ENCODE data around the gene CTIF.

CTIF gene

DNA sequence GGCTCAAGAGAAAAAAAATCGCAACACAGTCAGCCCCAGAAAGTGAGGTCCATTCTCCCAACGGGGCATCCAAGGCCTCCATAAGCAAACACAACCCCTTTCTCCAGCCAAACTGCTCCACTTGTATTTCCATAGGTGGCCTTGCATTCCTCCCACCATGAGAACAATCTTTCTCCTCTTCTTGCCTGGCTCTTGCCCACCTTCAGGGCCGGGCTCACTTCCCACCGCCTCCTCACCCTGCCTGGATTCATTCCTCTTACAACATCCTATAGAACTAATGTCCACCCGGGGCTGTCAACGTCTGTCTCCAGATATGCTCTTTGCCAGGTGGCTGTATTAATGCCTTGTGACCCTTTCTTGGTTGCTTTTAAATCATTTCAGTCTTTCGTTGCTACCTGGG is 287.4 kb downstream of the CTIF start:
- DNase-seq = peak; percentile 37

DNA sequence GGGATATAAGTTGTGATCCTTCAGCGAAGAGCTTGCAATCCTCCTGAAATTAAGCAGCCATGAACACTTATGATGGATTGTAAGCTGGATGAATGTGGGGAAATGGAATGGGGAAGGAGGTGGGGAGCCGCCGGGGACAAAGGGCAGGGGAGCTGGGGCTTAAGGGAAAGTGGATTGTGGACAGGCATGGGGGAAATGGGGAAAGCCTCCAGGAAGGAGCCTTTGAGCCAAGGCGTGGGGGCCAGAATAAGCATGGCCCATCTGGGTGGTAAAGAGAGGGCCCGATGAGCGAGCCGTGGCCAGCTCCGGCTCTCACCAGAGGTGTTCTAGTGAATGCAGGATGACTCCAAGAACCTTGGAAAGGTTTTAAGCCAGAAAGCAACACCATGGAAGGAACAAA is 288.0 kb downstream of the CTIF start:
- DNase-seq = peak; percentile 14

DNA sequence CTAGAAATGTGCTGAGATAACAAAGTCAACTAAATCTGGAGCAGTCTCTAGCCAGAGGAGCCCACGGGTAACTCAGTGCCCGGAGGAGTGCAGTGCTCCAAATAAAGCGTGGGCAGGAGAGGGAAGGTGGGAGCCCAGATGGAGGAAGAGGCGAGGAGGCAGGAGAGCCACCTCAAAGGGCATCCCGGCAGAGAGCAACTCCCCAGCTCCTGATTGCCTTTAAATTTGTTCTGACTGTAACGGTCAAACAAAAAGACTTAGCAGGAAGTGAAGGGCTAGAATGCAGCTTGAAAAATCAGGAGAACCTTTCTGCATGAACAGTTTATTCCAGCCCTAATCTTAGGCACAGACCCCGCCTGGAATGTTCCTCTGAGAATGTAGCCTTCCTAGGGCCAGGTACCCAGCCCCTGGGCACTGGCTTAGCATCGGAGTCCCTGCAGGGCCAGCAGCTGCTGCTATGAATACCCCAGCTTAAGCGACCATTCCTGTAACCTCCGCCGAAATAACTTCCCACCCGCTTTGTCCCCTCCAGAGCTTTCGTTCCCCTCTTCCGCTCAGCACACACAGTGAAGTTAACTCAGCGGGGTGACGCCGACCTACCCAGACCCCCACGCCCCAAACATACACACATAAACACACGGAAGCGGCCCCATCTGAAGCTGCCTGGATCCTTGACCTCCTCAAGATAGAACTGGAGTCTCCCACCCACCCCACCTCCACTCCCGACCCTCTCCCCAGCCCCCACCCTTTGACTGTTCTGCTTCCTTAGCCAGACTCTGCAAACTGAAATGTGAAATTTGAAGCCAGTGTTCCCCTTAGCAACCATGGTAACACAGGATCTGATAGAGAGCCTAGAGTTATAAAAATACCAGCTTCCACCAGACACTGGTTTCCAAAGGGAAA is 288.7 kb downstream of the CTIF start:
- DNase-seq = peak; percentile 78

DNA sequence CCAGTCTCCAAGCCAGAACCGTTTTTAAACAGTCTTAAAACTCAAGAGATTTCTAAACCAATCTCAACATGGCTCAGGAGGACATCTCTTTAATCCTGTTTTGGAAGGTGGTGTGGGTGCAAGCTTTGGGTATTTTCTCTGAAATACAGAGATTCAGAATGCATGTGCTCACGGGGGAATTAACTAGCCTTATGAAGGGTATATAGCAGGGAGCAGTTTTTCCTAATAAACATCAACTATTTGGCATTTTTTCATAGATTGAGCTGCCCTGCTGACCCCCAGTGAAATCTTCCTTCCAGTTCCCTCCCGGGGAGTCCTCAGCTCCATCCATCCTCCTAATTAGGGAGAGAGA is 289.3 kb downstream of the CTIF start:
- DNase-seq = peak; percentile 33

DNA sequence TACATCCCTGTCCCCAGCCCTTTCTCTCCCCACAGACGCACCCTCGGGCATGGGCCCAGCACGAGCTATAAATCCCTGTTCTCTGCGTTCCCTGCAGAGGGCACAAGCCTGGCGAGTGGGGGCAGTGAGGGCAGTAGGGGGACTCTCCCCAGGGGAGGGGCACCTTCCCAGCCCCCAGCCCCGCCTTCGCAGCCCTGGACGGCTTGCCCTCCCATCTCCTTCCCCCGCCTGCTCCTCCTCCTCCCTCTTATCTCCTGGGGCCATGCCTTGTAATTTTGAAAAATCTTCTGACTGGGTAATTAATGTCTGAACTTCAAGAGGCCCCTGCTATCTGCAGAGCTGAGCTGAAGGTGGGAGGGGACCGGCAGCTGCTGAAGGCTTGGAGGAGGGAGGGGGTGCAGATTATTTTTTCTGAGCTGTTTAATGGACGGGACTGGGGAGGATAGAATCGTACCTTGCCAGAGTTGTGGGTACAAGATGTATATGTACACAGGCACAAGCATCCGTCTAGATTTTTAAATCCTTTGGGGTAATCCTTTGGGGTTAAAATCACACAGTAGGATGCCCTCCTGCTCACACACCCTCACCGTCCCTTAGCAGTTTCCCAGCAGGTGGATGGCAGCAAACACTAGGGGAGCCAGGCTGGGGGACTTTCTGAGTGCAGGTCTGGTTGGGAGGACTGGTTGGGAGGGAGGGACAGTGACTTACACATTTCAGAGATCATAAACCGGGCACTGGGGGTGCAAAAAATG is 290.0 kb downstream of the CTIF start:
- DNase-seq = peak; percentile 38

DNA sequence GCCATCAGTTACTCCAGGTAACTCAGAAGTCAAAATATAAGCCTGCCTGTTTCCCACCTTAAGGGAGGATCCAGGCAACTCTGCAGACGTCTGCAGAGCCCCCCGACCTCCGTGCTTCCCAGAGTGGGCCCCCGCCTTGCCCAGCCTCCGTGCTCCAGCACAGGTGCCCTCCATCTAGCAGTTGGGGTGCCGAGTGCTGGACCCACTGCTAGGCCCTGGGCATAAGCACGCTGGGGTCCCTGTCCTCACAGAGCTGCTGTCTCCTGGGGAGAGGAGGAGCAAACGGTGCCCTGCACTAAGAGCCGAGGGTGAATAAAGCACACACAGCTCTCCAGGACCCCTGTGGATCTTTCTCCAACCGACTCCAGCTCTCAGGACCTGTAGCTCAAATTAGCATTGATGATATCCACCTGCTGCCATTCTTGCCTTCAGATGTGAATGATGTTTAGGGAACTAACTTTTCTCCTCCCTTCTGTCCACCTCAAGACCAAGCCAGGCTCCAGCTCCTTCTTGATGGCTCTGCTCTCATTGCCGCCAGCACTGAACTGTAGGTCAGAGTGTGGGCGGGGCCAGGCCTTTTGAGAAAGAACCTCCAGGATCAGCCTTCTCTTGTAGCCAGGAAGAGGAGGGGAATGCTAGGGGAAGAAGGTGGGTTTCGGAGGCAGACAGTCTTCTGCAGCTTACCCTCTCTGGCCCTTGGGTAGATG is 290.8 kb downstream of the CTIF start:
- DNase-seq = peak; percentile 28

DNA sequence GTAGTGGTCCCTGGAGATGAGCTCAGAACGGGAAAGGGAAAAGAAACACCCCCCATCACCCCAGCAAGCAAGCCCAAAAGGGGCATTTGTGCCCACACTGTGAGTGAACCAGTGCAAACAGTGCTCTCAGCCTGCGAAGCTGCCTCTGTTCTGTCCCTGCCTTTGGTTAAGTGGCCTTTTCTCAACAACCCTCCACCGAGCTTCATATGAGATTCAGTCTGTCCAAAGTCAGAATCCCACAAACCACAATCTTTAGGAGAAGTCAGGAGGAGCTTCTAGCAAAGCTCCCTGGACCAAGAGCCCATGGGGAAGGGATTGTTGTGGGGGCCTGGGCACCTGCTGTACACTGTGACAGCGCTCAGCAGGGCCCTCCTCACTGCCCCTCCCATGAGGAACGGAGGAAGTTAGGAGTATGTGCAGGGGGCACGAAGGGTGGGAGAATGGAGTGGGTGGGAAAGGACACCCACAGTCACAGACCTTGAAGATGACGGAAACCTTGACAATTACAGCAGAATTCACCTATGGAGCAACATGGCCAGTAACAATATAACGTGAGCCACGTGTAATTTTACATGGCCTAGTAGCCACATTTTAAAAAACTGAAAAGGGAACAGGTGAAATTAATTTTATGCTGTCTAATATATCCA is 292.4 kb downstream of the CTIF start:
- peak; percentile 7 for DNase-seq

DNA sequence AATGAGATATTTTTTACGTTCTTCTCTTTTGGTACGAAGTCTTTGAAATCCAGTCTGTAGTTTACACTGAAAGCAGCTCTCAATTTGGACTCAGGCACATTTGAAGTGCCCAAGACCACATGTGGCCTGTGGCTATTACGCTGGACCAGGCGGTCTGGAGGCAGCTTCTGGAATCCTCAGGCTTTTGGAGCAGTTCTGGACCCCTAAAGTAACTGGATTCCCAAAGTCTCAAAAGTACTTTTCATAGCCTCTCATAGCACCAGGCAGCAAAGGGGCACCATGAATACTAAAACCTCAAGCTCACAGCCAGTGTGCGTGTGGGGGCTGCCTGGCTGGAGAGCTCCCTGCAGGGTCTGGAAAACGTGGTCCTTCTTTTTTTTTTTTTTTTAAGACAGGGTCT is 293.0 kb downstream of the CTIF start:
- peak; percentile 12 for DNase-seq

DNA sequence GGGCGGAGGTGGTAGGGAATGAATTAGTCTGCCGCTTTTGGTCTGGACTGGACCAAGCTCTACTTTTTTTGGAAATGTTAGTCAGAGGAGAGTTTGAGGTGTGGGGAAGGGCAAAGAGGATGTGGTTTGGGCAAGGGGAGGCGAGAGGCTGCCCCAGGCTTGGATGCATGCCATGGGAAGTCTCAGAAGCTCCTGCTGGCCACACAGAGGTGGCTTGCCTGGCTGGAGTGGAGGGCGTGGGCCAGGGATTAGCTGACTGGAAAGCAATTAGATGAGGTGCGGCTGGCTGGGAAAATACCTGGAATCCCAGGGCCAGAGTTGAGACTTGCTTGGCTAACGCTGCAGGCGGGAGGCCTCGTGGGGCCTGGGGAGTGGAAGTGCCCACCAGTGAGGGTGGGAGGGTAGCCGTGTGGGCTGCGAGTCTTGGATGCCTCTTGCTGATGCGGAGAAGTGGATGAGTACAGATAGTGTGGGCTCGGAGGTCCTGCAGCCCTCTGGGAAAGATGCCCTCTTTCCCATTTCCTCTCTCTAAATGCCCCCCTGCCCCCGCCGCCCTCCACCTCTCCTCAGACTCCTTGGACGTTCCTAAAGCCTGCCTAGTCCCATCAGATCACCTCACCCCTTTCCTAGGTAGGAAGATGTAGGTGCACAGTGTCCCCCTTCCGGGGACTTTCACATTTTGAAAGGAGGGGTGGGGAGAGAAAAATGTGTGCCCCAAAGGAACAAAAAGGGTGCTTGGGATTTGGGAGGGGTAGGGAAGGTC is 294.3 kb downstream of the CTIF start:
- DNase-seq = peak; percentile 69

DNA sequence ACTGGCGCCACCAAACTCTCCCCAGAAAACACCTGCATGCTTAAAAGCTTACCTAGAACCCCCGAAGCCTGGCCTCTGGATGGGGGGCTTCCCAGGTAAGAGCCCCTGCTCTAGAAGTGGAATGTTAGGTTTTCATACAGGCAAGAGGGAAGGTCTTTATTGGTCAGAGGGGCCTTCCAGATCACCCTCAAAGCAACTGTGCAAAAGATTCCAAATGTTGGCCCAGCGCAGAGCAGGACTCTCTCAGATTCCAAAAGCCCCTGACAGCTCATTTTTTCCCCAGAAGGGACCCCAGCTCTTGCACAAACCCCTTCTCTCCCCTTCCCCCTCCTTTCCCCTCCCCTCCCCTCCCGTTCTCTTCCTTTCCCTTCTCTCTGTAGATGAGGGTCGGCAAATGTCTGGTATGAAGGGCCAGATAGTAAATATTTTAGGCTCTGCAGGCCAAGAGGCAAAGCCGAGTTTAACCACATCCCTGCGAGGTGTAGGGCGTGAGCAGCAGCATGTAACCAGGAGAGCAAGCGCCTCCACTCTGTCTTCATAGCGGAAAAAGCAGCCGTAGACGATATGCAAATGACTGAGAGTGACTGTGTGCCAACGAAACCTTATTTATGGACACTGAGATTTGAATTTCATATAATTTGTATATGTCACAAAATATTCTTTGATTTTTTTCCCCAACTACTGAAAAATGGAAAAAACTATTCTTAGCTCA is 295.0 kb downstream of the CTIF start:
- peak; percentile 49 for DNase-seq

DNA sequence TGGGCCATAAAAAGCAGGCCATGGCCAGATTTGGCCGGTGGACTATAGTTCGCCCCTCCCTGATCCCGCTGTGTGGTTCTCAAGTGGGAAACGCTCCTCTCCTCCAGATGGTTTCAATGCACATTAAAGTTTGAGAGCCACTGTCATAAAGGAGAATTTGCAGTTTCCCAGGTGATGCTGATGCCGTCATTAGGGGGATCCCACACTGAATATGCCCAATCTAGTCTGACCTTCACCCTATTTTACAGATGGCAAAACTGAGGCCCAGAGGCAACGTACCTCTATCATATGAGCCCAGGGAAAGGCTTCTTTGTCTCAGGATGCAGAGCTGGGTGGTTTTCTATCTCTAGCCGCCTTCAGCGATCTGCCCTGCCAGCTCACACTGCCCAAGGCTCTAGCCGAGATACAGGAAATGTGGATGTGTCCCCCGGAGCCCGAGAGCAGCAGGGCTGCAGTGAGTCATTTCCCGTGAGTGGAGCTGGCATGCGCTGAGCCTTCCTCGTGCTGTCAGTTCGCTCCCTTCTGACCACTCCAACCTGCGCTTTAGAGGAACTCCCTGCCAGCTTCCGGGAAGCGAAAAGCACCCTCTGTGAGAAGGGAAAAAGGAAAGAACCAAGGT is 295.7 kb downstream of the CTIF start:
- DNase-seq = peak; percentile 57

DNA sequence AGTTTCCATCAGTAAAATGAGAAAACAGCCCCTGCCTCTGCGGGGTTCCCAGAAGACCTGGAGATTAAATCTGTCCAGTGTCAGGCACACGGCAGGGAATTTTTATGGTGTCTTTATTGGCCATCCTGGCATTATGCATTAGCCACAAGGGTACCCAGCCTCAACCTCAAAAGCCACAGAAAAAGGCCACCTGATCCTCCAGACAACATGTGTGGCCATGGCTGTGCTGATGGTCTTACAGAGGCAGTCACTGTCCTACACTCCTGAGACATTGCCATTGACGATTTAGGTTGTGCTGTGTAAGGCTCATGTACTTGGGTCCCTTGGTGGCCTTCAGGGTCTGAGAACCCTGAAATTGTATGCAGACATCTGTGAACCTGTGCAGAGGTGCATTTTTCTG is 296.3 kb downstream of the CTIF start:
- peak; percentile 11 for DNase-seq

DNA sequence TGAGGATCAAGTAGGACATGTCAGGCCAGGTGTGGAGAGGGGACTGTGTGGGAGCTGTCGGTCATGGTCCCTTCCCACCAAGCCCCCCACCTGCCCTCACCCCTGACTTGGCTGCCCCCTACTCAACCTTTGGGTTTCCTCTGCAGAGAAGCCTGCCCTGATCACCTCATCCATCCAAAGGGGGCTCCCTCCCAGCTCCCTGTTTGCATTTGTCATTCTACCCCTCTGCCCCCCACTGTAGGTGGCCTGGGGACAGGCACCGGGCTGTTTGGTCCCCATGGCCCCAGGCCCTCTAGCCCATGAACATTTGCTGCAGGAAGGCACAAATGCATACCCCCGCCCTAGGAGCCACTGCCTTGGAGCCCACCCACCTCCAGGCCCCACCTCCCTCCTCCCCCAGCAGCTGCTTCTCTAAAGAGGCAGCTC is 296.9 kb downstream of the CTIF start:
- no peak for DNase-seq

DNA sequence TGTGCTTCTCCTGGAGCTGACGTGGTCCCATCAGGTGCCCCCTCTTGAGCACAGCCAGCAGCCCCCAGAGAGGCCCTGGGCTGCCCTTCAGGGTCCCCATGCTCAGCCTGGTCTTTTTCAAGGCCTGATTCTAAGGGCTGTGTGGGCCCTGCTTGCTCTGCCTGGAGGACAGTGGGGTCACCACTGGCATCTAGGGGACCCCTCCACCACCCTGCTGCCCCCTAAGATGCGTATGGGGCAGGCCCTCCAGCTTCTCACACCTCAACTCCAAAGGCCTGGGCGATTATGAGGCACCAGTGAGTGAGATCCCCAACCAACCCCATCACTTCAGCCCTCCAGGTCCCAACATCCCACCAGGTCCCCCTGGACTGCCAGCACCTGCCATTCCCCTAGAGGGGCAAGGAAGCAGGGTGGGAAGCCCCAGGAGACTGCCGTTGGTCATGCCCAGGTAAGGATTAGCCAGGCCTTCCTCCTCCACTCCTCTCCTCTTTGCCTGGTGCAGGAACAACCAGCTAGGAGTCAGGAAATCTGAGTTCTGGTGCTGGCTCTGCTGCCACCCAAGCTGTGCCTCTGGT is 297.5 kb downstream of the CTIF start:
- no peak for DNase-seq

DNA sequence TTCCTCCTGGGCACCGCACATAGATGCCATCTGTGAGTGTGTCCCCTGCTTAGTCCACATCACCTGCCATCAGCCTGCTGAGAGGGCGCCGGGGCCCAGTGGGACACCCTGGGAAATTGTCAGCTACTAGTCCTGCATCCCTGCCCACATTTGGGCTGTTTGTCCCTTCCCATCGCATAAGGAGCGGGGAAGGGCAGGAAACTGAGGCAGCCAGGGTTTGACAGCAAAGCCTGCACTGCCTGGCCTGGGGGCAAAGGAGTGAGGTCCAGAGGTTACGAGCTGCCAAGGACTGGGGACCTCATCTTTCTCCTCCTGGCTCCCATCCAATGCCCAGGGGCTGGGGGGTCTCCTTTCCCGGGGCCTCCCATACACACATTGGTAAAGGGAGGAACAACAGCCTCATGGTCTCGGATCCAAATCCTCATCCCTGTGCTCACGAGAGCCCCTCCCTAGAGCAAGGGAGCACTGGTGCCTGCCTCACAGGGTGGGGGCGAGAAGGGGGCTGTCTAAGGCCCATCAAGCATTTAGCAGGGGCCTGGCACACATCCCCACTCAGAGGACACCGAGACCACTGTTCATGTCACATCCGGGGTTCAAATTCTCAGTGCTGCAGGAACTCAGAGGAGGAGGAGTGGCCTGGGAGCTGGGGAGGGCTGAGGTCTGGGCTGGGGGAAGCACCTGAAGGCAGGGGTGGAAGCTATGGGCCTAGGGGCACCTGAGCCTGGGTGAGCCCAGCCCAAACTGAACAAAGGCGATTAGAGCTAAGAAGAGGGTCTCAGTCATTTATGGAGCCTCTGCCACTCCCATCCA is 298.2 kb downstream of the CTIF start:
- no peak for DNase-seq

DNA sequence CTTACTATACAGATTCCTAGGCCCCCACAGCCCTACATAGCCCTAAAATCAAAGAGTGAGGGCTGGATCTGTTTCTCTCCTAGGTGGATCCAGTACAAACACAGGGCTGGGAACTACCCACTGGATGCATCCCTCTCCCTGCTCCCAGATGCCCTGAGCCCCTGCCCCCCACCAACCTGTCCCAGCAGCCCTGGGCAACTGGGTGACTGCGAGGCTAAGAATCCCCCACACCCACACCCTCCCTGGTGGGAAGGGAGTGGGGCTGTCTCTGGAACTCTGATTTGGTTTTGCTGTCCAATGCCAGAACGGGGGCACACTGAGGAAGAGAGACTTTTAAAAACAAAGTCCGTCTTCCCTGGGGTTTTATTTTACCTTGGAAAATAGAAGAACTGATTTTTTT is 298.8 kb downstream of the CTIF start:
- DNase-seq = no peak

DNA sequence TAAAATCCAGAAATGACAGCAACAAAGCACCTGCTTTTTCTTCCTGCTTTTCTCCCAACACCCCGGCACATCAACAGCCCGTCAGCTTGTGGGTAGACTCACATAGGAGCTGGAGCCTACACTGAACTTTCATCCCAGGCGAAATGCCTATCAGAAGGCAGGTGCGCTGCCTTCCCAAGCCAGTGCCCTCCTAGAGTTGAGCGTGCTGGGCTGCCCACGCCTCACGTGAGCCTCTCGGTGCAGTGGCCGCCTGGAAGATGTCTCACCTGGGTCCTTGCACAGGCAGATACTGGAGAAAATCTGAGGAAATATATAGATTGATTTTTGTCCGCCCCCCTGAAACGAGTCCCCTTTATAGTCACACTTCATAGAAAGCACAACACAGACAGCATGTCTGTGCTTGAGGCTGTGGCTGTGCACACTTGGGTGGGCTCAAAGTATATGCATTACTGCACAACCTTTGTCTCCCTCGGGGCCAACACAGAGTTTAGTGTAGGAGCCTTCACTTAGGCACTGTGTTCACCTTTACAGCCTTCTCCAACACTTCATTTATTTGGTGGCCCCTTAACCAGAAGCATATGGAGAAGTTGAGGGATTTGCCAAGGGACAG is 299.4 kb downstream of the CTIF start:
- no peak for DNase-seq

DNA sequence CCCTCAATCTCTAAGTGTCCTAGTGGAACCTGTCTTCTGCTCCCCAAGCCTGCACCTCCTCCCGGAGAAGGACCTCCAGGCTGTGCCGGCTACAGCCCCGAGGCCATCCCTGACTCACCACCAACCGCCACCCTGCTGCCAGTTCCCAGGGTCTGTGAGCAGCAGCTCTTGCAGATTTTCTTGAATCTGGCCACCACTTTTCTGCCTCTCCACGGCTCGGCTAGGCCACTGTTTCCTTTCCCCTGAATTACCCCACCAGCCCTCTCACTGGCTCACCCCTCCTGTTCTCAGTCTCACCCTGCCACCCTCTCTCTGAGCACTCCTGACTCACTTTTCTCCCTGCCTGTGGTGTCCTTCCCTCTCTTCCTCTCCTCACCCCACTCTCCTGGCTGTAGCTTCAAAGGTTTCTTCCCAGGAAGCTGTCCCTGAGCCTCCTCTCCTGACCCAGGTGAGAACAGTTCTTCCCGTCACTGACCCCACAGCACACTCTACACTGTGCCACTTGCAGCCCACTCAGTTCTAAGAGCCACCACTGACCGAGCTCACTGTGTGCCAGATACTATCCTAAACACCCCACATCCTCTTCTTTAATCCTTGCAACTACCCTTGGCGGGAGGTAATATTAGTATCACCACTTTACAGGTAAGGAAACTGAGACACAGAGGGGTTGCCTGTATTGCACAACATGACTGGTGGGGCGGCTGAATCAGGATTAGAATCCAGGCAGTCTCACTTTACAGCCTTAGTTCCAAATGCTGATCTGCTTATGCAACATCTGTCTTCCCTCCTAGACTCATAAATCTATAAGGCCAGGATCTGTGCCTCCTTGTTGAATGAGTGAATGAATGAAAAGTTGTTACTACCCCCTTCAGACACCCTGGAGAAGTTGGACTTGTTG is 300.3 kb downstream of the CTIF start:
- peak; percentile 24 for DNase-seq
